HepG2 (cell line): ENCODE results near the gene NAPSA. TPM values are rescaled to one million over a fixed set of nuclear protein-coding genes. Genes with fewer than 3 reads are reported as not detected.
"Not testable (repeated sequence)": the region's sequence is repeated elsewhere in the genome, so short reads cannot be mapped to it uniquely, and the experiment has no call there.

Experiments
- ATAC-seq: fragments of 200-7000 bp; cut with Tn5 transposase; 3 replicates; pipeline ENCODE4 v1.9.1; 2020; ENCODE audit warnings: mild to moderate bottlenecking, moderate library complexity
- BruUV-seq: library from RNA; stranded (reverse); fragments of 400-500 nt; replicated peaks from 2 replicates; lab custom pipeline; 2021; lab: Mats Ljungman, UMichigan
- CTCF ChIA-PET: fragments of 300-600 bp; formaldehyde crosslinking; extraction: SDS; loops from one replicate; lab custom pipeline; 2021; ENCODE audit warnings: low total read pairs, inconsistent platforms, low intra/inter-chr PET ratio; lab: Yijun Ruan, JAX
- POLR2A ChIA-PET: fragments of 350-600 bp; sonication (Branson Sonifier 250); formaldehyde crosslinking; loops from one replicate; lab custom pipeline; 2020; ENCODE audit warnings: antibody characterized with exemption, inconsistent platforms; lab: Yijun Ruan, JAX
- DNase-seq: peaks from one replicate; pipeline ENCODE4 v3.0.0-alpha.2; 2015; ENCODE audit warnings: low spot score
- FAIRE-seq: peaks from 3 replicates; lab custom pipeline; 2011; peaks lifted over from hg19 to GRCh38; lab: Jason Lieb, UNC
- H2AFZ ChIP-seq: one replicate; pipeline ENCODE4 v1.6.1; 2011; ENCODE audit warnings: low read length, inconsistent platforms
- H3K27ac ChIP-seq: fragments of 300-600 bp; 3 replicates; pipeline ENCODE4 v1.8.0; 2011; ENCODE audit warnings: mixed run types, mild to moderate bottlenecking, mixed read lengths, low read length, inconsistent platforms; ENCODE audit not compliant: insufficient read depth; ENCODE audit errors: extremely low read length
- H3K27me3 ChIP-seq, 2 experiments: fragments of 200-600 bp in 1 of 2; 2 replicates in 1 of 2; 3 replicates in 1 of 2; pipeline versions ENCODE4 v1.6.0 to v1.8.0; 2011; ENCODE audit warnings: low read length in 2 of 2, mild to moderate bottlenecking in 2 of 2, moderate library complexity in 2 of 2, inconsistent platforms in 1 of 2; ENCODE audit not compliant: insufficient read depth in 2 of 2, control insufficient read depth in 1 of 2
- H3K36me3 ChIP-seq, 2 experiments: fragments of 200-600 bp in 1 of 2; replicated peaks in 1 of 2; 2 replicates in 1 of 2; 3 replicates in 1 of 2; pipeline versions ENCODE4 v1.5.1 to v1.8.0; 2011; ENCODE audit warnings: low read length in 2 of 2, inconsistent platforms in 1 of 2; ENCODE audit not compliant: insufficient read depth in 2 of 2, control insufficient read depth in 1 of 2
- H3K4me1 ChIP-seq: 2 replicates; pipeline ENCODE4 v1.5.1; 2012; ENCODE audit warnings: low read length, inconsistent platforms; ENCODE audit not compliant: insufficient read depth
- H3K4me2 ChIP-seq: 2 replicates; pipeline ENCODE4 v1.6.0; 2011; ENCODE audit warnings: low read depth, low read length, inconsistent platforms
- H3K4me3 ChIP-seq, 3 experiments: fragments of 200-600 bp in 1 of 3; sonication (generic), shearing (Covaris generic) in 1 of 3; replicated peaks in 1 of 3; 2 replicates each; pipeline ENCODE4 v1.5.1; 2011 to 2016; ENCODE audit warnings: low read length in 3 of 3, inconsistent platforms in 2 of 3, low read depth in 2 of 3, mild to moderate bottlenecking in 2 of 3, control low read depth in 1 of 3, mixed read lengths in 1 of 3; ENCODE audit not compliant: insufficient read depth in 1 of 3
- H3K79me2 ChIP-seq: one replicate; pipeline ENCODE4 v1.6.1; 2011; ENCODE audit warnings: low read length, inconsistent platforms; ENCODE audit not compliant: insufficient read depth
- H3K9ac ChIP-seq: 2 replicates; pipeline ENCODE4 v1.6.0; 2011; ENCODE audit warnings: mild to moderate bottlenecking, low read depth, low read length, inconsistent platforms; ENCODE audit not compliant: insufficient read depth
- H3K9me3 ChIP-seq: 2 replicates; pipeline ENCODE4 v1.5.1; 2012; ENCODE audit warnings: mild to moderate bottlenecking, low read length
- H4K20me1 ChIP-seq: 2 replicates; pipeline ENCODE4 v1.6.0; 2011; ENCODE audit warnings: inconsistent platforms, mild to moderate bottlenecking, low read length, moderate library complexity; ENCODE audit not compliant: insufficient read depth
- ATF6 ChIP-seq: sonication (generic); formaldehyde crosslinking; conservative IDR thresholded peaks from 2 replicates; pipeline ENCODE4 v1.4.0; 2020; ENCODE audit warnings: missing genetic modification reagents
- KAT7 ChIP-seq: IDR thresholded peaks from 2 replicates; pipeline ENCODE4 v1.6.1; 2018; ENCODE audit warnings: borderline replicate concordance, missing compliant biosample characterization
- RFX3 ChIP-seq: IDR thresholded peaks from 2 replicates; pipeline ENCODE4 v1.6.1; 2016; ENCODE audit warnings: missing biosample characterization, missing genetic modification reagents
- ZNF230 ChIP-seq: sonication (generic); formaldehyde crosslinking; IDR thresholded peaks from 2 replicates; pipeline ENCODE4 v1.4.0; 2020; ENCODE audit warnings: mild to moderate bottlenecking, missing genetic modification reagents
- WGBS: methylation state at CpG from one replicate; pipeline ENCODE4 v1.1.6; 2017; ENCODE audit warnings: low lambda C conversion rate; 5-methylcytosine and 5-hydroxymethylcytosine counted together
- in situ Hi-C: cut with HindIII; loops from 2 replicates; pipeline ENCODE4 v1.10.0; 2017; ENCODE audit warnings: low pct_unique_long_range_greater_than_20kb; ENCODE audit not compliant: extremely low pct_ligation_motif_present
- intact Hi-C: fragments of 100-400 bp; cut with micrococcal nuclease; formaldehyde crosslinking; loops from one replicate; pipeline ENCODE4 v1.10.0; 2022; ENCODE audit not compliant: unreplicated experiment
- polyA plus RNA-seq, 8 experiments: library from polyadenylated mRNA; depleted of rRNA in 3 of 8; stranded (reverse) in 7 of 8; unstranded in 1 of 8; fragments of >200 nt; fragmentation: Illumina TruSeq in 4 of 8; extraction: Trizol in 4 of 8; gene quantifications; 2 replicates each; pipeline versions ENCODE4 v1.2.1 to v1.2.3, GENCODE V29; 2011 to 2016; ENCODE audit warnings: low read depth in 4 of 8, missing spikeins in 1 of 8, mixed read lengths in 1 of 8; ENCODE audit not compliant: insufficient read depth in 1 of 8
- total RNA-seq, 5 experiments: library from RNA; depleted of rRNA; stranded (reverse); fragments of >200 nt; fragmentation: Illumina TruSeq; extraction: Trizol; gene quantifications; 2 replicates each; pipeline ENCODE4 v1.2.3, GENCODE V29; 2016; ENCODE audit warnings: low read depth in 1 of 5

The NAPSA gene
- total and polyA plus RNA-seq, 2 of the 13 experiments (the other 11 are each of a cell fraction or from before 2014, with no cell fraction given) = not detected

DNA sequence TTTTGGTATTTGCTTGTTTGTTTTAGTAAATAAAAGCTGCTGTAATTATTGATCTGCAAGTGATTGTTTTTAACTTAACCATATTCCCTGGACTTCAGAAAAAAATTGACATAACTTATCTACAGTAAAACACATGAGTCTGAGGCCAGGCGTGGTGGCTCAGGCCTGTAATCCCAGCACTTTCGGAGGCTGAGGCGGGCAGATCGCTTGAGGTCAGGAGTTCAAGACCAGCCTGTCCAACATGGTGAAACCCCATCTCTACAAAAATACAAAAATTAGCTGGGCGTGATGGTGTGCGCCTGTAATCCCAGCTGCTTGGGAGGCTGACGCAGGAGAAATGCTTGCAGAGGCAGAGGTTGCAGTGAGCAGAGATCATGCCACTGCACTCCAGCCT is 12.0 kb downstream of the NAPSA start:
- intact Hi-C loops, POLR2A ChIA-PET: not testable (repeated sequence)

DNA sequence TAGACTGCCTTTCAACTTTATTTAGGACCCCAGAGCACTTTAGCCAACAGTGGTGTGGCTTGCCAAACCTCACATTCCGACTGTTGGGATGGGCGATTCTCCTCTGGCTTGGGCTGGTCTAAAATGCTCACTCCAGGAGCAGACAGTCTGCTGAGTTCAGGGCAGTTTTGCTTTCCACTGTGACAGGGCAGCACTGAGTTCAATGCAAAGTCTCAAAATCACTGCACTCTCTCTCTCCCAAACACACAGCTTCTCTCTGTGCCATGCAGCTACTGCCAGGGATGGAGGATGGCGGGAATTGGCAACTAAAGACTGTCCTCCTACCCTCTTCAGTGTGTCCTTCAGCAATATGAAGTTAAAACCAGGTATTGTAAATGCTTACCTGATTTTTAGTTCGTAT is 13.2 kb downstream of the NAPSA start:
- CTCF ChIA-PET = no interaction called here

More for the DNA sequence above, 12.0 kb downstream of the NAPSA start:
- H3K36me3 ChIP-seq, ATAC-seq, H3K4me3 ChIP-seq, H3K27me3 ChIP-seq, H3K27ac ChIP-seq, H3K4me2 ChIP-seq, H3K79me2 ChIP-seq, BruUV-seq, H3K9ac ChIP-seq, H2AFZ ChIP-seq, DNase-seq, FAIRE-seq, H4K20me1 ChIP-seq, CTCF ChIA-PET, H3K9me3 ChIP-seq: not testable (repeated sequence)
- peaks cover 37% of the 10 kb centered on the region for H3K4me1 ChIP-seq
- WGBS = 94% methylated on average over 7 of the region's 7 CpGs
- in situ Hi-C loops = loop anchor here (25.0 kb wide), 1 partner anchor 434 kb away; the partner anchor contains the start of gene ACP4

More for the DNA sequence above, 13.2 kb downstream of the NAPSA start:
- Histone ChIP-seq H3K79me2 (no peaks in the 10 kb centered on the region), H3K4me2 (no peak overlapping the region), H3K36me3 (no peaks in the 10 kb centered on the region), H3K27ac (no peak overlapping the region), H4K20me1 (no peaks in the 10 kb centered on the region), H3K9ac (no peak overlapping the region), H3K4me3 (no peak overlapping the region), H3K9me3 (no peaks in the 10 kb centered on the region), H2AFZ (no peak overlapping the region)
- ATAC-seq (no peak), DNase-seq (no peak), FAIRE-seq (no peak)
- BruUV-seq = no TSS peak
- in situ Hi-C loops = loop anchor here (25.0 kb wide), 1 partner anchor 435 kb away; the partner anchor contains the start of gene ACP4
- POLR2A ChIA-PET = no interaction called here
- 76% methylated on average over 3 of the region's 4 CpGs for WGBS
- TF ChIP-seq RFX3 (CRISPR knock-in tag) (no peak), KAT7 (CRISPR knock-in tag) (no peak), ZNF230 (CRISPR knock-in tag) (no peak), ATF6 (no peak)
- TF ChIP-seq, all 625 proteins: peak for 0
- H3K27me3 ChIP-seq = no peaks in the 10 kb centered on the region
- intact Hi-C loops = no loop called here
- peaks cover 42% of the 10 kb centered on the region for H3K4me1 ChIP-seq
